Activated T-helper 1 cell treated with Interleukin-2 at 50 U/mL for 16 hours (primary cell): ENCODE measurements around the gene CELF5.
"Not testable (repeated sequence)": the region's sequence is repeated elsewhere in the genome, so short reads cannot be mapped to it uniquely, and the experiment has no call there.

Experiments used
- DNase-seq: peaks from one replicate; pipeline ENCODE4 v3.0.0-alpha.2; 2020; ENCODE audit warnings: low read depth

Gene CELF5

DNA sequence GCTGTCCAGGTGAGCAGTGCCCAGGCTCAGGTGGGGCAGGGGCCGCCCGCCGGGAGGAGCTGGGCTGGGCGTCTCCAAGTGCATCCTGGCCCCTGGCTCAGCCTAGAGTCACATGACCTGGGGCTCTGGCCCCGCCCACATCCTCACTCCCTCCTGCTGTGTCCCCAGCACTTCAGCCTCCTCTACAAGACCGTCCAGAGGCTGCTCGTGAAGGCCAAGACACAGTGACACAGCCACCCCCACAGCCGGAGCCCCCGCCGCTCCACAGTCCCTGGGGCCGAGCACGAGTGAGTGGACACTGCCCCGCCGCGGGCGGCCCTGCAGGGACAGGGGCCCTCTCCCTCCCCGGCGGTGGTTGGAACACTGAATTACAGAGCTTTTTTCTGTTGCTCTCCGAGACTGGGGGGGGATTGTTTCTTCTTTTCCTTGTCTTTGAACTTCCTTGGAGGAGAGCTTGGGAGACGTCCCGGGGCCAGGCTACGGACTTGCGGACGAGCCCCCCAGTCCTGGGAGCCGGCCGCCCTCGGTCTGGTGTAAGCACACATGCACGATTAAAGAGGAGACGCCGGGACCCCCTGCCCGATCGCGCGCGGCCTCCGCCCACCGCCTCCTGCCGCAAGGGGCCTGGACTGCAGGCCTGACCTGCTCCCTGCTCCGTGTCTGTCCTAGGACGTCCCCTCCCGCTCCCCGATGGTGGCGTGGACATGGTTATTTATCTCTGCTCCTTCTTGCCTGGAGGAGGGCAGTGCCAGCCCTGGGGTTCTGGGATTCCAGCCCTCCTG is 16.8 kb upstream of the CELF5 start:
- no peak for DNase-seq

DNA sequence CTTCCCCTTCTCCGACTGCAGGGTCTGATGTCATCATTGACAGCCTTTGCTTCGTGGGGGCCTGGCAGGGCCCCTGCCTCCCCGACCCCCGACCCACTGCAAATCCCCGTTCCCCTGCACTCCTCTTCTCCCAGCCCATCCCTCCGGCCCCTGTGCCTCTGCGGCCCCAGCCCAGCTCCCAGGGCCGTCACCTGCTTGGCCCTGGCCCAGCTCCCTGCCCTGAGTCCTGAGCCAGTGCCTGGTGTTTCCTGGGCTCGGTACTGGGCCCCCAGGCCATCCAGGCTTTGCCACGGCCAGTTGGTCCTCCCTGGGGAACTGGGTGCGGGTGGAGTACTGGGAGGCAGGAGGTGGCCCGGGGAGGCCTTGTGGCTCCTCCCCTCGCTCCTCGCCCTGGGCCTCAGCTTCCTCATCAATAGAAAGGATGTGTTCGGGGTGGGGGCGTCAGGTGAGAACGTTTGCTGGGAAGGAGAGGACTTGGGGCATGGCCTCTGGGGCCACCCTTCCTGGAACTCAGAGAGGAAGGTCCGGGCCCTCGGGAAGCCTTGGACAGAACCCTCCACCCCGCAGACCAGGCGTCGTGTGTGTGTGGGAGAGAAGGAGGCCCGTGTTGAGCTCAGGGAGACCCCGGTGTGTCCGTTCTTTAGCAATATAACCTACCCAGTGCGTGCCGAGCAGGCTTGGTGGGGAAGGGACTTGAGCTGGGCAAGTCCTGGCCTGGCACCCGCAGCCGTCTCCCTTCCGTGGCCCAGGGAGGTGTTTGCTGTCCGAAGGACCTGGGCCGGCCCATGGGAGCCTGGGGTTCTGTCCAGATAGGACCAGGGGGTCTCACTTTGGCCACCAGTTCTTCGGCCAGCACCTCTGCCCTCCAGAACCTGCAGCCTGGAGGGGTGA is 15.9 kb upstream of the CELF5 start:
- no peak for DNase-seq

DNA sequence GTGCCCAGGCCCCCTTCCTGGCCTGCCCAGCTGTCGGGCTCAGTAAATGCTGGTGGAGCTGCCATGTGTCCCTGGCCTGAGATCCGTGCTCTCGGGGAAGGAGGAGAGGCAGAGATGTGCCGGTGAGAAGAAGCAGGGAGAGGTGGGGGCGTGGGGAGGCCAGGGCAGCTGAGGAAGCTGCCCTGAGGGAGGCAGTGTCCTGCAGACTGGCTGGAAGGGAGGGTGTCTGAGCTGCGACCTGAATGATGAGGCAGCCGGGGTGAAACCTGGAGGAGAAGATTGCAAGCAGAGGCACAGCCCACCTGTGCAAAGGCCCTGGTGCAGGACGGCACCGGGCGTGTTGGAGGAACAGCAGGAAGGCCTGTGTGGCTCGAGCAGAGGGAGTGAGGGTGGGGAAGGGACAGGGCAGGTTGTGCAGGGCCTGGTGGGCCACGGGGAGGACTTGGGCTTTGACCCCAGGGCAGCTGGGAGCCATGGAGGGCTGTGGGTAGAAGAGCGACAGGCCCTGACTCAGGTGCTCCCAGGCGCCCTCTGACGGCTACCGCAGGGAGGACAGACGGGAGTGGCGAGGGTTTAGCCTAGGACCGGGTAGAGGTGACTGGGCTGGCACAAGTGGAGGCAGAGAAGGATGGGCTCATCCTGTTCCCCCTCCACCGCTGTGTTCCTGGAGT is 14.0 kb upstream of the CELF5 start:
- peak; percentile 40 for DNase-seq

DNA sequence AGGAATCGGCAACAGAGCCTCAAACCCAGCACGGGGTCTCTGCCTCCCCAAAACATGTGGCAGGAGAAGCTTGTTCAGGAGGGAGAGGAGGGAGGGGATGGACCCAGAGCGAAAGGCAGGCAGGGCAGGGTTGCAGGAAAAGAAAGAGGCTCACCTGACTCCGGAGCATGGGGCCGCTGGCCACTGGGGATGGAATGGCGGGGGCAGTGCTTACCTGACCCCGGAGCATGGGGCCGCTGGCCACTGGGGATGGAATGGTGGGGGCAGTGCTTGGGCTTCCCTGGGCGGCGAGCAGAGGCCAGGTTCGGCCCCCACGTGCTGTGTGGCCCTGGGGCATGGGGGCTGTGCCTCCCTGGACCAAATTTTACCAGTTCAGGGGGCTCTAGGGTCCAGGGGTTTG is 13.3 kb upstream of the CELF5 start:
- no peak for DNase-seq

DNA sequence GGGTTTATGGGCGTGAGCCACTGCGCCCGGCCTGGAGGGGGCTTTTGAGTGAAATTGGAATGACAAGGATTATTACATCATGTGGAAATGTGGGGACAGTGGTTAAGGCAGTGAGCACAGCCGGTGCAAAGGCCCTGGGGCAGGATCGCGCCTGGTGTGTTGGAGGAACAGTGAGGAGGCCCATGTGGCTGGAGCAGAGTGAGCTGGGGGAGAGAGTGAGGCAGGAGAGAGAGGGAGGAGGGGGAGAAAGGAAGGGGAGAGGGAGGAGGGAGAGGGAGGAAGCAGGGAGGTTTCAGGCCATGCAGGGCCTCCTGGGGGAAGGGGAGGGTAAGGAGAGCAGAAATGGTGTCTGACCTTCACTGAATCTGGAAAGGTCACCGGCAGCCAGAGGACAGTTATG is 11.3 kb upstream of the CELF5 start:
- DNase-seq = no peak

DNA sequence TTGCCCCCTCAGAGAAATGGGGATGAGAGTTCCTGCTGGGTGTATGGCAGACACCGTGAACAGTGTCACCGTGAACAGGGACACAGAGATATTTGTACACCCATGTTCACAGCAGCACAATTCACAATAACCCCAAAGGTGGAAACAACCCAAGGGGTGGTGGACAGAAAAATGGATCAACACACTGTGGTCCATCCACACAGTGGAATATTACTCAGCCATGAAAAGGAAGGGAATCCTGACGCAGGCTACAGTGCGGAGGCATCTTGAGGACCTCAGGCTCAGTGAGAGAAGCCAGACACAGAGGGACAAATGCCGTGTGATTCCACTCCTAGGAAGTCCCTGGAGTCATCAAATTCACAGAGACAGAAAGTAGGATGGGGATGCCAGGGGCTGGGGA is 7.6 kb upstream of the CELF5 start:
- no peak for DNase-seq

DNA sequence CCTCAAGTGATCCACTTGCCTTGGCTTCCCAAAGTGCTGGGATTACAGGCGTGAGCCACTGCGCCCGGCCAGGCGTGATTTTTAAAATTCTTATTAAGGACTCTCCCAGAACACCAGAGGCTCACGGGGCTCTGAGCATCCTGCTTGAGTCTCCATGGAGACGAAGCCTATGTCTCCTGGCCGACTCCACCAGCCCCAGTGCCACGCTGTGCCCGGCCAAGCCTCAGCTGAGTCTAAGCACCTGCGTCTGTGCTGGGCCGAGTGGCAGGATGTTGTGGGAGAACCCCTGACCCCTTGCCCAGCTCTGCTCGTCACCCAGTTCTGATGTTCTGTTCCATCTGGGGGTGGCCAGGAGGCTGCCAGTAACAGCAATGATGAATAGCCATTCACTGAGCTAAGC is 3.9 kb upstream of the CELF5 start:
- no peak for DNase-seq

DNA sequence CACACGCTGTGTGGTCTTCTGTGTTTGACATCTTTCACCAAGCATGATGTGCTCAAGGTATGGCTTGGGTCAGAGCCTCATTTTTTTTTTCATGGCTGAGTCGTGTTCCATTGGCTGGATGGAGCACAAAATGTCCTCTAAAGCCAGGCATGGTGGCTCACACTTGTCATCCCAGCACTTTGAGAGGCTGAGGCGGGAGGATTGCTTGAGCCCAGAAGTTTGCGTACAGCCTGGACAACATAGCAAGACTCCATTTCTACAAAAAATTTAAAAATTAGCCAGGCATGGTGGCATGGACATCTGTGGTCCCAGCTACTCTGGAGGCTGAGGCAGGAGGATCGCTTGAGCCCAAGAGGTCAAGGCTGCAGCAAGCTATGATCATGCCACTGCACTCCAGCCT is 2.9 kb upstream of the CELF5 start:
- not testable (repeated sequence) for DNase-seq

DNA sequence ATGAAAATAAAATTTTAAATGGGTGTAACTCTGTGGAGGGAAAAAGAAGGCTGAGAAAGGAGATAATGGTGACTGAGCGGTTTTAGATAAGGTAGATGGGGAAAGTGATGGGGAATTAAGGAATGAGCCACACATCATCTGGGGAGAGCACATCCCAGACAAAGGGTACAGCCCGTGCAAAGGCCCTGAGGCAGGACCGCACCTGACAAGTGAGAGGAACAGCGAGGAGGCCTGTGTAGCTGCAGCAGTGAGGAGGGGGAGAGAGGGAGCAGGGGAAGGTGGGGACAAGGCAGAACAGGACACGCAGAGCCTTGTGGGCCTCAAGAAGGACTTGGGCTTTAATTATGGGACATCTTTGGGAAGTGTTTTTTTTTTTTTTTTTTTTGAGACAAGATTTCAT is 1.8 kb upstream of the CELF5 start:
- no peak for DNase-seq

DNA sequence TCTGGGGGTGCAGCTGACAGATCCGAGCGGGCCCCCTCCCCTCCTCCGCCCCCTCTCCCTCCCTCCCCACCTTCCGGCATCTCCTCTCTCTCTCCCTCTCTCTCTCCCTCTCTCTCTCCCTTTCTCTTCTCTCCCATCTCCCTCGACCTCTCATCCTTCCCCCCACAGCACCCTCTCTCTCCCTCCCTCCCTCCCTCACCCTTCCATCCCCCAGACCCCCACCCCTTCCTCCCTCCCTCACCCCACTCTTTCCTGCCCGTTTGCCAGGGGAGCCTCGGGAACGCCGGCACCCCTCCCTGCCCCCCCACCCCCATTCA is 666 bp downstream of the CELF5 start:
- no peak for DNase-seq

DNA sequence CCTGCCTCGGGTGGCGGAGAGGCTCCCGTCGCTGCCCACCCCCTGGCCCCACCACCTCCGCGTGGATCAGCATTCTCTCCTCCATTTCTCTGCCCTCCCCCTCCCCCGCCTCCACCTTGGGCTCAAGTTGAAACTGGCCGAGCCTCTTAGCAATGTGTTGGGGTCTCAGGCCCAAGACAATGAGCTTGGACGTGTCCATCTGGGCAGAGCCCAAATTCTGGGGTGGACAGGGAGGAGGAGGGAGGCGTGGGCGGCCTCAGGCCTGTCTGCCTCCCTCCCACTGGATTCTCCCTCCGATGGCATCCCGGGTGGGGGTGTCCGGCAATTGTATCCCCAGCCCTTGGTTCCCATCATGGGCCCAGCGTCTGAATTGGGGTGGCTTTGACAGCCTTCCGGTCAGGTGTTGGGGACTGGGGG is 1.2 kb downstream of the CELF5 start:
- DNase-seq = no peak

DNA sequence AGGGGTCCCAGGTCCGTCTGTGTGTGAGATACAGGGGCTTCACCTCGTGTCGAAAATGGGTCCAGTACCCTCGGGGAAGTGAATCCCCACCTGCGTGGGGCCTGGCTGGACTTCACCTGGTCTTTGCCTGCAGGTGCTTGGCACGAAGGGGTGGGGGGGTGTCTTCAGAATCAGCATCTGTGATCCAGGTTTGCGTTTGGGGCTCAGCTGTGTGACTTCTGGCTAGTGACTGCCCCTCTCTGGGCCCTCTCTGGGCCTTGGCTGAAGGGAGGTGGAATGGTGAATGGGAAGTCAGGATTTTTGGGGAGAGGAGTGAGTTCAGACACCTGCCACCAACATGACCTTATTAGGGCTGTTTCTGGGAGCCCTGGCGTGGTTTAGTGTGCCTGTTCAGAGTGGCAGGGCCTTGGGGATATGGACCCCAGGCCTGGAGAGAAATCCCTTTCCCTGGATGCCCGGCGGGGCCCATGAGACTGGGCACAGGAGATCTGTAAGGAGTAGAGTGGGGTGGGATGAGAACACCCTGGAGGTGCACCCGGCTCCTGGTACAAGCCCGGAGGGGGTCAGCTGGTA is 2.7 kb downstream of the CELF5 start:
- DNase-seq = no peak

DNA sequence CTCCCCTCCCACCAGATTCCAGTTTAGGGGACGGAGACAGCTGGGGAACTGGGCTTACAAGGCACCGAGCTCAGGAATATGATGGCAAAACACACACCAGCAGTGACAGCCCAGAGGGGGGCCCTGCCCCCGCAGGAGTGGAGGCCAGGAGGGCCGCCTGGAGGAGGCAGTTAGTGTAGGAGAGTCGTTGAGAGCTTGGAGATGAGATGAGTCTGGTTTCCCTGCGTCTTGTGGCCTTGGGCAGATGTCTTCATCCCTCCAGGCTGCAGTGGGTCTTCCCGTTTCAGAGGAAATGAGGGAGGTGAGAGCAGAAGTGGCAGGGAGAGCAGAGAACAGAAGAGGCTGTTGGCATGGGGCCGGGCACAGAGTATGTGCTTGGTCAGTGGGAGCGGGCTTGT is 4.9 kb downstream of the CELF5 start:
- DNase-seq = no peak

DNA sequence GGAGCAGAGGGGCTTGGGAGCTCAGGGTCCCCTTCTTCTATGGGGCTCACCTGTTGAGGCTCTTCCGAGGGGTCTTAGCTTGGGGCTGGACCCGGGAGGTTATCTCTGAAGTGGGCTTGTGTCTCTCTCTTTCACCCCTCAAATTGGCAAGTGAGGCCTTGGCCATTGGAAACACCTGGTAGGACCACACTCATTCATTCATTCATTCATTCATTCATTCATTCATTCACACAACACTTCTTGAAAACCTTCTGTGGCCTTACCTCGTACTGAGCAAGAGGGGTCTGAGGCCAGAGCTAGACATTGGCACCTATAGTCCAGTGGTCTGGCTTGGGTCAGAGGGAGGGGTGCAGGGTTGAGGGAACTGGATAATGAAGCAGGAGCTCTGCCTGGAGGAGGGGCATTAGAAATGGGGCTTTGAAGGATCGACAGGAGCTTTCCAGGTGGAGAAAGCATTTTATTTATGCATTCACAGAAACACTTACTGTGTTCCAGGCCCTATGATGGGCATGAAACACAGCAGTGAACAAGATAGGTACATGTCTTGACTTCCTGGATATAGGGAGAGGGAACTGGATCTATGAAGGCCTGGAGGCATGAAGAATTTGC is 5.5 kb downstream of the CELF5 start:
- DNase-seq = no peak

DNA sequence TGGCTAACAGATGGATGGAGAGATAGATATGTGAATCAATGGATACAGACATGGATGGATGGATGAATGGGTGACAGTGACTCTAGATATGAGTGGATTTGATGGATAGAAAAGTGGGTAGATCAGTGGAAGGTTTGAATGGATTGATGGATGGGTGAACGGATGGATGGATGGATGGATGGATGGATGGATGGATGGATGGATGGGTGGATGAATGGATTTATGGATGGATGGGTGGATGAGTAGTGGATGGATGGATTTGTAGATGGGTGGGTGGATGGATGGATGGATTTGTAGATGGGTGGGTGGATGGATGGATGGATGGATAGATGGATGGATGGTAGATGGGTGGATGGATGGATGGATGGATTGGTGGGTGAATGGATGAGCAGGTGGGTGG is 6.8 kb downstream of the CELF5 start:
- DNase-seq = no peak

DNA sequence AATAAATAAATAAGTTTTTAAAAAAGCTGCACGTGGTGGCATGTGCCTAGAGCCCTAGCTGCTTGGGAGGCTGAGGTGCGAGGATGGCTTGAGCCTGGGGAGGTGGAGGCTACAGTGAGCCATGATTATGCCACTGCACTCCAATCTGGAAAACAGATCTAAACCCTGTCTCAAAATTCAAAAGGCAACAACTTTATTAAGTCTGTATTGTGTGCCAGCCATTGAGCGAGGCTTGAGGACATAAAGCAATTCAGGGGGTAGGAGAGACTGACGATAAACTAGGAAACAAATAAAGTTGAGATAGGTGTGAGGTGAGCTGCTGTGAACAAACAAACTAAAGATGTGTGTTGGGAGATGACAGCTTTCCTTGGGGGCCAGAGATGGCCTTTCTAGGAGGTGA is 8.7 kb downstream of the CELF5 start:
- DNase-seq = no peak

DNA sequence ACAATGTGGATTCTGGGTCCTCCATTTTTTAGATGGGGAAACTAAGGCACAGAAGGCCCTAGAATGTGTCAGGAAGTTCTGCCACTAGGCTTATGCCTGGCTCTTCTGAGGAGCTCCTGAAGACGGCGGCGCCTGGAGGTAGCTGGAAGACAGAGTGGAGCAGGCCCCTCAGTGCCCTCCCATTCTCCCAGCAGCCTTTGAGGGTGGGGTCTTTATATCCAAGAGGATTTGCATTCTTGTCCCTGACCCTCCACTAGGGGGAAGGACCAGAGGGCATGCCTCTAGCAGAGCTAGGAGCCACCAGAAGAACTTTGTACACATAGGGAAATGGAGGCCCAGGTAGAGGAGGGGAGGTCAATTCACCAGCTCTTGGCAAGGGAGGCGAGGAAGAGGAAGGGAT is 9.4 kb downstream of the CELF5 start:
- no peak for DNase-seq

DNA sequence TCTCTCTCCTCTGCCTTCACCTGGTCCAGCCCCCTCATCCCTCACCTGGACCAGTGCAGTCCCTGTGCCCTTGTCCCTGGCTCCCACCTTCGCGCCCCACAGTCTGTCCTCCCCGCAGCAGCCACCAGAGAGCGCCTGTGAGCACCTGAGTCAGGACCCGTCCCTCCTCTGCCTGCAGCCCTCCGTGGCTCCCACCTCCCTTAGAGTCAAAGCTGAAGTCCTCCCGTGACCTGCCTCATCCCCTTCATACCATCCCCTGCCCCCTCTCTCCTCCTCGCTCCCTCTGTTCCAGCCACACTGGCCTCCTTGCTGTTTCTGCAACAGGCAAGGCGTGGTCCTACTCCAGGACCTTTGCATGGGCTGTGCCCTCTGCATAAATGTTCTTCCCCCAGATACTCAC is 10.3 kb downstream of the CELF5 start:
- no peak for DNase-seq

DNA sequence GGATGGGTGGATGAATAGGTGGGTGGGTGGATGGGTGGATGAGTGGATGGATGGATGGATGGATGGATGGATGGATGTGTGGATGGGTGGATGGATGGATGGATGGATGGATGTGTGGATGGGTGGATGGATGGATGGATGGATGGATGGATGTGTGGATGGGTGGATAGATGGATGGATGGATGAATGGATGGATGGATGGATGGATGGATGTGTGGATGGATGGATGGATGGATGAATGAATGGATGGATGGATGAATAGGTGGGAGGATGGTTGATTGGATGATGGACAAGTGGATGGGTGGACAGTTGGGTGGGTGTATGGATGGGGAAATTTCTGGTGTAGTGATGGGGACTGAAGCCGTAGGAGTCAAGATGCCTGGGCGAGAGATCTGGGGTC is 11.1 kb downstream of the CELF5 start:
- DNase-seq = not testable (repeated sequence)

DNA sequence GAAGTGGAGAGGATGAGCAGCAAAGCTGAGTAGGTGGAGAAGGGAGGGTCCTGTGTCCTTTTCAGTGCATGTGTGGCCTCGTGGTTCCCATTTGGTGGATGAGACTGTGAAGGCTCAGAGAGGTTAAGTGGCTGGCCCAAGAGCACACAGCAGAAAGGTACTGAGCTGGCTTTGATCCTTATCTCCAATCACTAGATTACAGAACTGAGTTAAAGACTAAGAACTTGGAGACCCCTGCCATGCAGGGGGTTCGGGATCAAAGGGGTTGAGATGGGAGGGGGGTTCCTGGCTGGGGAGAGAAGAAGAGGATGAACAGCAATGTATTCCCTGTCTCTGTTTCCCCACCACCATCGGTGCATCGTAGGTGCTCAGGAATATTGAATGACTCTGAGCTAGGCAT is 11.8 kb downstream of the CELF5 start:
- DNase-seq = no peak

DNA sequence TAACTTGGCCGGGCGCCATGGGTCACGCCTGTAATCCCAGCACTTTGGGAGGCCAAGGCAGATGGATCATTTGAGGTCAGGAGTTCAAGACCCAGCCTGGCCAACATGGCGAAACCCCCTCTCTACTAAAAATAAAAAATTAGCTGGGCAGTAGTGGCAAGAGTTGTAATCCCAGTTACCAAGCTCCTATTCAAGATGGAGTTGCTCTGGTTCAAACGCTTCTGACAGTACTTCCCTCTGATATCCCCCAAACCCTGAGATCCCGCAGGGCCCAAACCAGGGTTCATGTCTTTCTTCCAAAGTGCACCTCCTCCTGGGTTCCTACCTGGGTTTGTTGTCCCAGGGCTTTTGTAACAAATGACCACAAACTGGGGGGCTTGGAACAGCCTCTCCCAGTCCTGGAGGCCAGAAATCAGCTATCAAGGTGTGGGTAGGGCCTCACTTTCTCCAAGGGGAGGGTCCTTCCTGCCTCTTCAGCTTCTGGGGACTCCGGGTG is 13.7 kb downstream of the CELF5 start:
- no peak for DNase-seq

DNA sequence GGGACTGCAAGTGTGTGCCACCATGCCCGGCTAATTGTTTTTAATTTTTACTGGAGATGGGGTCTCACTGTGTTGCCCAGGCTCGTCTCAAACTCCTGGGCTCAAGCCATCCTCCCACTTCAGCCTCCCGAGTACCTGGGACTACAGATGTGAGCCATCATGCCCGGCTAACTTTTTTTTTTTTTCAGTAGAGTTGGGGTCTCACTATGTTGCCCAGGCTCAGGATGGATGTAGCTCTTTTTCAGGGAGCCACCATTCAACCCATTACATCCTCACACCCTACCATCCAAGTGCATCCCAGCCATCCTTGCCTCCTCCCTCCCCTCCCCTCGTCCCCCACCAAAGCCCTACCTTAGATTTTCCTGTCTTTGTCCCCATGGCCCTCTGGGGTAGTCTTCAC is 14.9 kb downstream of the CELF5 start:
- DNase-seq = no peak
